Measurements from ENCODE around the gene RGS16. TPM values are rescaled to one million over a fixed set of nuclear protein-coding genes. Genes with fewer than 3 reads are reported as not detected.

Gene RGS16
- total RNA-seq, 1 experiment from 2014 or later: 0.40 TPM

GRCh38 chr1:182617014-182617429 lies 12.8 kb upstream of the RGS16 start:
- Histone ChIP-seq H3K9me3 (ENCODE audit: low read length) (no peaks in the 10 kb centered on the region), H3F3A (ENCODE audit: low read length, unreplicated experiment) (no peaks in the 10 kb centered on the region), H3K9me2 (replicated peaks; ENCODE audit: low read length) (no peaks in the 10 kb centered on the region), H3K9ac (ENCODE audit: low read length) (no peak overlapping the region), H3K4me2 (ENCODE audit: low read length) (no peak overlapping the region), H4K20me1 (ENCODE audit: low read length) (no peaks in the 10 kb centered on the region), H3K36me3 (ENCODE audit: low read depth, low read length) (no peaks in the 10 kb centered on the region), H3K4me3 (ENCODE audit: low read length) (no peak overlapping the region), H2AFZ (ENCODE audit: low read length) (no peak overlapping the region), H3K27me3 (ENCODE audit: low read length) (peaks cover 30% of the 10 kb centered on the region), H3K4me1 (ENCODE audit: insufficient read depth, low read length) (no peaks in the 10 kb centered on the region), H3K79me2 (ENCODE audit: low read length) (no peaks in the 10 kb centered on the region), H3K27ac (ENCODE audit: low read length) (no peak overlapping the region)
- POLR2A ChIA-PET (ENCODE audit: unreplicated experiment): no interaction called here
- intact Hi-C loops (cut with micrococcal nuclease): no loop called here
- no peak for ATAC-seq
- TF ChIP-seq, protein P1, sequence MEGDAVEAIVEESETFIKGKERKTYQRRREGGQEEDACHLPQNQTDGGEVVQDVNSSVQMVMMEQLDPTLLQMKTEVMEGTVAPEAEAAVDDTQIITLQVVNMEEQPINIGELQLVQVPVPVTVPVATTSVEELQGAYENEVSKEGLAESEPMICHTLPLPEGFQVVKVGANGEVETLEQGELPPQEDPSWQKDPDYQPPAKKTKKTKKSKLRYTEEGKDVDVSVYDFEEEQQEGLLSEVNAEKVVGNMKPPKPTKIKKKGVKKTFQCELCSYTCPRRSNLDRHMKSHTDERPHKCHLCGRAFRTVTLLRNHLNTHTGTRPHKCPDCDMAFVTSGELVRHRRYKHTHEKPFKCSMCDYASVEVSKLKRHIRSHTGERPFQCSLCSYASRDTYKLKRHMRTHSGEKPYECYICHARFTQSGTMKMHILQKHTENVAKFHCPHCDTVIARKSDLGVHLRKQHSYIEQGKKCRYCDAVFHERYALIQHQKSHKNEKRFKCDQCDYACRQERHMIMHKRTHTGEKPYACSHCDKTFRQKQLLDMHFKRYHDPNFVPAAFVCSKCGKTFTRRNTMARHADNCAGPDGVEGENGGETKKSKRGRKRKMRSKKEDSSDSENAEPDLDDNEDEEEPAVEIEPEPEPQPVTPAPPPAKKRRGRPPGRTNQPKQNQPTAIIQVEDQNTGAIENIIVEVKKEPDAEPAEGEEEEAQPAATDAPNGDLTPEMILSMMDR (conservative IDR thresholded peaks at IDR 0.05; ENCODE audit: low read depth, low read length): no peak
- no peak for TF ChIP-seq EZH2 (IDR thresholded peaks at IDR 0.05; ENCODE audit: low read length, unreplicated experiment)
- TF ChIP-seq EZH2phosphoT487 (IDR thresholded peaks at IDR 0.05; ENCODE audit: borderline replicate concordance, low read length): no peak
- CTCF ChIA-PET: no interaction called here
- DNase-seq: no peak
- BruUV-seq (replicated peaks): no TSS peak

DNA sequence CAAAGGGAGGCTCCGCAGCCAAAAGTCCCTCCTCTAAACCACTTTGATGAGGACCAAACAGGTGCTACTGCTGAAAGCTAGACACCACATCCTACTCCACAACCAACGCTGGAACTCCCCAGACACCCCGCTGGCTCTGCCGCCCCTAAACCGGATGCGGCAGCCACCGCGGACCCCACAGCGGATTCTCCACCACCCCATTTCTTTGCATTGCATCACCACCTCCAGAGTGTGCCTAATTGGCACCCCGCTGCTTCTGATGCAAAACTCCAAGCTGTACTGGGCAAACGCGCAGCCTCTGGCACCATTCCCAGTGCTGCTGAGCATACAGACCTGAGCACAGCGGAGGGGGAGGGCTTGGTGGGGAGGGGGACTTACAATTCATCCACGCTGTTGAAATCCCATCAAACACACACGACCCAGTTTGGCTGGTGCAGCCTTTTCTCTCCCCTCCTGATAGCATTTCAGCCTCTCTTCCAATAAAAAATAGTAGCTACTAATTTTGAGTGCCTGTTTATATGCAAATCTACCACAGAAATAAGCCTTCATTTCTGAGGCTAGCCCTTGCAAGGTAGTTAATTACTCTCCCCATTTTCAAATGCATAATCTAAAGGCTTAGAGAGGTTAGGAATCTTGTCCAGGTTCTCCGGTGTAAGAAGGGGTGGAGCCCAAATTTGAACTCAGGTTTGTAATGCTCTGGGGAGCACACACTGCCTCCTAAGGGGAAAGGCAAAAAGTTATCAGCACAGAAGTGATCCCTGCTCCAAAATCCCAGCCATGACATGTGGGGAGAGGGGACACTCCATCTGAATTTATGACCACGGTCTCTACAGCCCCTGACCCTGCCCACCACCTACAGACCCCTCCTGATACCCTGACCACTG lies 12.2 kb upstream of the RGS16 start:
- no peak overlapping the region for H2AFZ ChIP-seq (ENCODE audit: low read length)
- POLR2A ChIA-PET (ENCODE audit: unreplicated experiment): no interaction called here
- H3K9me3 ChIP-seq (ENCODE audit: low read length): no peaks in the 10 kb centered on the region
- no peaks in the 10 kb centered on the region for H4K20me1 ChIP-seq (ENCODE audit: low read length)
- no TSS peak for BruUV-seq (replicated peaks)
- peaks cover 30% of the 10 kb centered on the region for H3K27me3 ChIP-seq (ENCODE audit: low read length)
- no peaks in the 10 kb centered on the region for H3K79me2 ChIP-seq (ENCODE audit: low read length)
- H3K4me1 ChIP-seq (ENCODE audit: insufficient read depth, low read length): no peaks in the 10 kb centered on the region
- intact Hi-C loops (cut with micrococcal nuclease): no loop called here
- no peaks in the 10 kb centered on the region for H3K36me3 ChIP-seq (ENCODE audit: low read depth, low read length)
- H3K9me2 ChIP-seq (replicated peaks; ENCODE audit: low read length): no peaks in the 10 kb centered on the region
- H3F3A ChIP-seq (ENCODE audit: low read length, unreplicated experiment): no peaks in the 10 kb centered on the region
- H3K4me2 ChIP-seq (ENCODE audit: low read length): no peak overlapping the region
- DNase-seq: no peak
- no peak for ATAC-seq
- no peak overlapping the region for H3K27ac ChIP-seq (ENCODE audit: low read length)
- no peak overlapping the region for H3K4me3 ChIP-seq (ENCODE audit: low read length)
- no peak for TF ChIP-seq EZH2phosphoT487 (IDR thresholded peaks at IDR 0.05; ENCODE audit: borderline replicate concordance, low read length)
- TF ChIP-seq, protein P1 (conservative IDR thresholded peaks at IDR 0.05; ENCODE audit: low read depth, low read length): no peak
- no peak for TF ChIP-seq EZH2 (IDR thresholded peaks at IDR 0.05; ENCODE audit: low read length, unreplicated experiment)
- H3K9ac ChIP-seq (ENCODE audit: low read length): no peak overlapping the region
- CTCF ChIA-PET: no interaction called here

Data from PC-3 (cell line).